ENCODE data around the gene EPS8L1.
"Not testable (repeated sequence)": the region's sequence is repeated elsewhere in the genome, so short reads cannot be mapped to it uniquely, and the experiment has no call there.

The EPS8L1 gene

GRCh38 chr19:55053735-55054134, 21.9 kb upstream of the EPS8L1 start:
- in situ Hi-C loops (cut with MboI; ENCODE audit: low sequenced_read_pairs, unreplicated experiment), result no loop called here
- no peak for DNase-seq (ENCODE audit: low spot score)
- TF ChIP-seq CTCF (IDR thresholded peaks at IDR 0.05; ENCODE audit: borderline replicate concordance, control extremely low read depth, extremely low read depth, insufficient read depth, missing control alignments), result no peak

- in situ Hi-C loops (cut with MboI; ENCODE audit: low sequenced_read_pairs, unreplicated experiment), result no loop called here
- no peak for DNase-seq (ENCODE audit: low spot score)
- TF ChIP-seq CTCF (IDR thresholded peaks at IDR 0.05; ENCODE audit: borderline replicate concordance, control extremely low read depth, extremely low read depth, insufficient read depth, missing control alignments), result no peak
Observed at GRCh38 chr19:55056827-55057226, 18.8 kb upstream of the EPS8L1 start.

GRCh38 chr19:55058781-55059610, 16.7 kb upstream of the EPS8L1 start:
- in situ Hi-C loops (cut with MboI; ENCODE audit: low sequenced_read_pairs, unreplicated experiment), result no loop called here
- TF ChIP-seq CTCF (IDR thresholded peaks at IDR 0.05; ENCODE audit: borderline replicate concordance, control extremely low read depth, extremely low read depth, insufficient read depth, missing control alignments), result no peak
- DNase-seq (ENCODE audit: low spot score), result no peak

GRCh38 chr19:55060287-55060686, 15.4 kb upstream of the EPS8L1 start:
- in situ Hi-C loops (cut with MboI; ENCODE audit: low sequenced_read_pairs, unreplicated experiment); DNase-seq (ENCODE audit: low spot score): not testable (repeated sequence)

- in situ Hi-C loops (cut with MboI; ENCODE audit: low sequenced_read_pairs, unreplicated experiment), result no loop called here
- peak; percentile 99 for DNase-seq (ENCODE audit: low spot score)
- TF ChIP-seq CTCF (IDR thresholded peaks at IDR 0.05; ENCODE audit: borderline replicate concordance, control extremely low read depth, extremely low read depth, insufficient read depth, missing control alignments), result no peak
Observed at GRCh38 chr19:55062735-55063491, 12.8 kb upstream of the EPS8L1 start, which contains the start of gene RDH13. Gene RDH13, minus strand, starts transcription at chr19:55063148. Its CDS starts 116 bp downstream, at chr19:55063032.

GRCh38 chr19:55063492-55063843, 12.2 kb upstream of the EPS8L1 start:
- TF ChIP-seq CTCF (IDR thresholded peaks at IDR 0.05; ENCODE audit: borderline replicate concordance, control extremely low read depth, extremely low read depth, insufficient read depth, missing control alignments), result no peak
- in situ Hi-C loops (cut with MboI; ENCODE audit: low sequenced_read_pairs, unreplicated experiment), result no loop called here
- no peak for DNase-seq (ENCODE audit: low spot score)

- DNase-seq (ENCODE audit: low spot score); in situ Hi-C loops (cut with MboI; ENCODE audit: low sequenced_read_pairs, unreplicated experiment): not testable (repeated sequence)
Observed at GRCh38 chr19:55065516-55065915, 10.2 kb upstream of the EPS8L1 start.
